GM15510 (cell line): ENCODE results near the gene COQ8A.

Experiments
- POLR2A ChIP-seq: IDR thresholded peaks from 3 replicates; pipeline ENCODE4 v1.6.1; 2011; ENCODE audit warnings: borderline replicate concordance; ENCODE audit not compliant: insufficient read length; ENCODE audit errors: extremely low read depth

Gene COQ8A

GRCh38 chr1:226994586-226995364 lies 54.7 kb downstream of the COQ8A start:
- no peak for TF ChIP-seq POLR2A

GRCh38 chr1:226995365-226996332 lies 55.6 kb downstream of the COQ8A start:
- no peak for TF ChIP-seq POLR2A

DNA sequence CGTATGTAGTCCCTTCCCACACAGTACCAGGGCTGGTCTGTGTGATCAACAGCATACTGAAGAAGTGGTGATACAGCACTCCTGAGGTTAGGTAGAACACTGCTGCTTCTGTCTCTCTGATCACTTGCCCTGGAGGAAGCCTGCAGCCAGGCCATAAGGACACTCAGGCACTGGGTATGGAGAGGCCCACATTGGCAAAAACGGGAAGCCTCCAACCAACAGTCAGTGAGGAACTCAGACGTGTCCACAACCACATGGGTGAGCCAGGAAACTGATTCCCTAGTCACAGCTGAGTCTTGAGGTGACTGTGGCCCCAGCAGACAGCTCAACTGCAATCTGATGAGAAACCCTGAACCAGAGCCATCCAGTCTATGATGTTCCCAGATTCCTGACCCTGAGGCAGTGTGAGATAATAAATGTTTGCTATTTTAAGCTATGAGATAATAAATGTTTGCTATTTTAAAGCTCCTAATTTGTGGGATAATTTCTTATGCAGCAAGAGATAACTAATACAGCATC lies 62.5 kb downstream of the COQ8A start:
- no peak for TF ChIP-seq POLR2A

DNA sequence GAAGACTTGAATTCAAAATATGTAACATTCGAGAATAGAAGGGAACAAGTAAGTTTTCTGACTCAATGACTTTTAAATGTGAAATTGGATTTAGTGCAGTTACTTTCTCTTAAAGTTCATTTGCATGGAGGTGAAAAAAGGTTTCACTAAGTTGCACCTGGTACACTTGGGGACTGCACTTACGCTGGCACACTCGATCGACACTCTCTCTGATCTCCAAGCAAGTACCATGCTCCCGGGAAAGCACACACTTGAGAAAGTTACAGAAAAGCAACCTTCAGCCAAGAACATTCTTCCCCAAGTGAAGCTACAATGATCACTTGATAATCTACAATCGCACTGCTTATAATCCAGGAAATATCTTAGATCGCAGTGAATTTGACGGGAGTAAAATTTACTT lies 63.1 kb downstream of the COQ8A start:
- no peak for TF ChIP-seq POLR2A

DNA sequence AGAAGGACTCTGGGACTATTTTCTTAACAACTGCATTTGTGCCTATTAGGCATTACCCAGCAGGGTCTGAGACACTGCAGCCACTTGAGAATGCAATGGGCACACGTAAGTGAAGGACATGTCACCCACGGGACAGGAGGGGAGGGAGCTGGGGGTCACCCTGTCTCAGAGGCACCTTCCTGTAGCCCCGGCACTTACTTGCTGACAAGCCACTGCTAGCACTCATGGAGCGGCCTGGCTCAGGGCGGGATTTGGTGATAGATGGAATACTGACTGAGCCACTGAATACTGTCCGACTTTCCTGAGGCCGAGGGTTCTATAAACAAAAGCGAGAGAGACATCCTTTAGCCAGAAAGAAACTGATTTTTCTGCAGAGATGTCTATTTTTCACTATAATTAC lies 64.7 kb downstream of the COQ8A start:
- no peak for TF ChIP-seq POLR2A

DNA sequence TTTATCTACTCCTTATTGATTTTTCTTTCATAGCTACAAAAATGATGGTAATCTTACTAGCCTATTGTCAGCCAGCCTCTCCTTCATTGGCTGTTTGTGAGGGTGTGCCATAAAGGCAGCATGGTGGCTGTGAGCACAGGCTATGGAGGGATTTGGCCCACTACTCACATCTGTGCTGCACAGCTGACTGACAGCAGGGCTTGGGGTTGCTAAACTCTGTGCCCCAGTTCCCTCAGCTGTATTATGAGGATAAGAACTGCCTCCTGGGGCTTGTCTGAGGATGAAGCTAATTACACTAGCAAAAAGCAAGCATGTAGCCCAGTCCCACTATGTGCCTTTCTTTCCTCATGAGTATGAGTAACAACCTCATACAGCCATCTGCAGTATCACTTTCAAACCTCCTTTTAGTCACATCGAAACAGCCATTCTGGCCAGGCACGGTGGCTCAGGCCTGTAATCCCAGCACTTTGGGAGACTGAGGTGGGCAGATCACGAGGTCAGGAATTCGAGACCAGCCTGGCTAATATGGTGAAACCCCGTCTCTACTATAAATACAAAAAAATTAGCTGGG lies 66.2 kb downstream of the COQ8A start:
- no peak for TF ChIP-seq POLR2A

DNA sequence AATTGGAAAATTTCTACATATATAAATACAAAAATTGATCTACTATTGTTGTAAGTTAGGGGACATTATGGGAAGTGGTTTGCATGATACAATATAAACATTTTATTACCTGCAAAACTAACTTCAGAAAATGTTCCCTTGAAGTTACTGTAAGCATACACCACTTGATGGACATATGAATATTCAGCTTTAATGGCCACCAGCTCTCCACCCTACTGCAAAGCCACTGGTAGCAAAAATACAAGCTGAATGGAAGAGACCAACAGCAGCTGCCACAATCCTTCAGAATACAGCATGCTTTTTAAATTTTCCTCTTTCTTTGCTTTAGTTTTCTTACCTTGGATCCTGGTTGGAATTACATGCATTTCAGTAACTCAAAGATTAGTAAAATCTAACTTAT lies 69.8 kb downstream of the COQ8A start:
- no peak for TF ChIP-seq POLR2A

DNA sequence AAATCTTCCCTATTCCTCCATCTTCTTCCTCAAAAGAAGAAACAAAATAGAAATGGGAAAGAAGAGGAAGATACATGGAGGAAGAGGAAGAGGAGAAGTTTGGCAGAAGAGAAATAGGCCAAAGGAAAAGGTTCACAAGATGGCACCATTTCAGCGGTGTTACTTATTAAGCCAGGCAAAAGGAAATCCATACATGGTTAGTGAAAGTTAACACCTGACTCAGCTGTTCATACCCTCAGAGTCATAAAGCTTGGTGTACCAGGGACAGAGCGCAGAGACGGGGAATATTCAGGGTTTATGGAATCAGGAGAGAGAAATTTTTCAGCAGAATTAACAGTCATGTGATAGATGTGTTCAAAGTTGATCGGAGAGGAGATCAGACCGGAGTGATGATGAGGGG lies 70.6 kb downstream of the COQ8A start:
- TF ChIP-seq POLR2A: no peak

DNA sequence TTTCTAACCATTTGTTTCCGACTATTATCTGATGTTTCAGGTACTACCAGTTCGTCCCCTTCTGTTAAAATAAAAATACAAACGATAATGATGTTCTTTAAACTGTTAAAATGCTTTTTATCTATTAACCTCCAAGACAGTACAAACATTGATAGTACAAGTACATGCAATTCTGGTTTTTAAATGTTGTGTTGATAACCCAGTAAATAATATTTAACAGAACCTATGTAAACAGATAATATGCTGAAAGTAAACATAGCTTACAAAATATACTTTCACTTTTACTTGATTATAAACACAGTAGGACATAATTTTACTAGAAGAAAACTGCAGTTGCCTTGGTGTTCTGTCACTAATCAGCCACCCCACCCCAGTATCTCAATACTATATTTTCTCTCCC lies 76.9 kb downstream of the COQ8A start:
- TF ChIP-seq POLR2A: no peak

GRCh38 chr1:227032396-227032795 lies 92.3 kb downstream of the COQ8A start:
- no peak for TF ChIP-seq POLR2A

DNA sequence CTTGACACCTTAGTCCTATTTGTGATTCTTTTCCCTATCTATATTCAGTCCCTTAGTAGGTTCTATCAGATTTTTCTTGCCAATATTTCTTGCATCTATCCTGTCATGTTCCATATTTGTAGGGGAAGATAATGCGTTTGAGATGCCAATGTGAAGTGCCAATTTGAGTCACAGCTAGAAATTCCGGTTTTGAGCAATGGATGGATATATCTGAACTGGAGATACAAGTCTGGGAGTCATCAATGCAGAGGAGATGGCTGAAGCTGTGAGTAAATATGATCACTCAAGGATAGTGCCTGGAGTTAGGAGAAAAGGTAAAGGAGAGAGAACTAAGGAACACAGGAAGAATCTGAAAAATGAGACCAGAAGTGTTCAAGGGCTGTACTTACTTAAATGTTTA lies 93.8 kb downstream of the COQ8A start:
- TF ChIP-seq POLR2A: no peak

DNA sequence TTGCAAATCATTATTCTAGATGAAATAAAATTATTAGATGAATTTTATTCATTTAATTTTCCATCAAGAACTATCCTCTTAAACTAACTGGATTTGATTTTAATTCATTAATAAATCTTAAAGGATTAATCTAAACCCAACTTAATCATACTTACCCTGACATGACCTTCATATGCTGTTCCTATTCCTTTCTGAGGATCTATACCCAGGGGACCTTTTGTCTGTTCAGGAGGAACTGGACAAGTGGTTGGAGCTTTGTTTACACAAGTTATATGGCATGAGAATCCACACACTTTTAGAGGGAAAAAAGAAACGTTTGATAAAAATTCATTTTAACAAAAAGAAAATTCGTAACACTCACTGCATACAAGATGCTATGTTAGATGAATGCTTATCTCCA lies 95.2 kb downstream of the COQ8A start:
- no peak for TF ChIP-seq POLR2A

- TF ChIP-seq POLR2A: no peak
Measured at GRCh38 chr1:227037121-227037520, 97.0 kb downstream of the COQ8A start.
